ENCODE results near the gene C2CD4C. TPM values are rescaled to one million over a fixed set of nuclear protein-coding genes. Genes with fewer than 3 reads are reported as not detected.

C2CD4C gene
- total and polyA plus RNA-seq, 2 donors (not counting 3 experiments of a cell fraction or from before 2014, with no cell fraction given): 0.25 to 0.38 TPM

Small RNA genes lying within 50 kb of the gene (small RNA-seq; reads per million reads assigned to genes)
- not detected for gene RNA5SP462 (ENCODE audit: insufficient read depth, insufficient read length, low read depth, low replicate concordance)

Other genes with a start within 250 kb of the C2CD4C start
- gene PLPP2, start 117.7 kb downstream of the C2CD4C start, total RNA-seq: 12.0 and 27.9 TPM in 2 replicates
- 34.3 and 36.3 TPM in 2 replicates for gene PLPP2, start 117.7 kb downstream of the C2CD4C start, polyA plus RNA-seq
- gene MIER2, start 64.4 kb downstream of the C2CD4C start, total RNA-seq: 41.7 and 44.9 TPM in 2 replicates
- gene MIER2, start 64.4 kb downstream of the C2CD4C start, polyA plus RNA-seq: 20.3 and 26.8 TPM in 2 replicates
- gene SHC2, start 51.9 kb upstream of the C2CD4C start, total RNA-seq: 4.2 and 7.5 TPM in 2 replicates
- gene SHC2, start 51.9 kb upstream of the C2CD4C start, polyA plus RNA-seq: 11.8 and 16.8 TPM in 2 replicates
- 0.31 and 0.44 TPM in 2 replicates for gene MADCAM1, start 87.3 kb upstream of the C2CD4C start, total RNA-seq
- 0.06 and 0.07 TPM in 2 replicates for gene MADCAM1, start 87.3 kb upstream of the C2CD4C start, polyA plus RNA-seq
- gene TPGS1, start 98.3 kb upstream of the C2CD4C start, total RNA-seq: 24.0 and 24.7 TPM in 2 replicates
- 20.9 and 24.2 TPM in 2 replicates for gene TPGS1, start 98.3 kb upstream of the C2CD4C start, polyA plus RNA-seq
- gene CDC34, start 122.6 kb upstream of the C2CD4C start, total RNA-seq: 92.9 and 93.2 TPM in 2 replicates
- gene CDC34, start 122.6 kb upstream of the C2CD4C start, polyA plus RNA-seq: 90.4 and 101 TPM in 2 replicates
- not detected in 2 replicates for gene GZMM, start 134.9 kb upstream of the C2CD4C start, total RNA-seq
- not detected in 2 replicates for gene GZMM, start 134.9 kb upstream of the C2CD4C start, polyA plus RNA-seq
- gene BSG, start 163.4 kb upstream of the C2CD4C start, total RNA-seq: 466 and 485 TPM in 2 replicates
- gene BSG, start 163.4 kb upstream of the C2CD4C start, polyA plus RNA-seq: 661 and 823 TPM in 2 replicates
- 0.37 and 0.53 TPM in 2 replicates for gene HCN2, start 180.7 kb upstream of the C2CD4C start, total RNA-seq
- 0.18 TPM in 2 replicates for gene HCN2, start 180.7 kb upstream of the C2CD4C start, polyA plus RNA-seq
- 46.7 and 50.6 TPM in 2 replicates for gene POLRMT, start 224.4 kb upstream of the C2CD4C start, total RNA-seq
- gene POLRMT, start 224.4 kb upstream of the C2CD4C start, polyA plus RNA-seq: 38.9 and 50.8 TPM in 2 replicates
- not detected in 2 replicates for gene FGF22, start 230.7 kb upstream of the C2CD4C start, total RNA-seq
- 0.06 and 0.07 TPM in 2 replicates for gene FGF22, start 230.7 kb upstream of the C2CD4C start, polyA plus RNA-seq

All from endothelial cell of umbilical vein (primary cell).